ENCODE measurements around the gene RSBN1L.

The RSBN1L gene

GRCh38 chr7:77771901-77772300, 75.6 kb downstream of the RSBN1L start:
- no peaks in the 10 kb centered on the region for H3K79me2 ChIP-seq (ENCODE audit: insufficient read depth, low read length)
- H3K36me3 ChIP-seq (ENCODE audit: insufficient read depth, low read length), result peaks cover 67% of the 10 kb centered on the region

GRCh38 chr7:77778535-77778934, 82.3 kb downstream of the RSBN1L start:
- H3F3A ChIP-seq (ENCODE audit: low read depth), result no peaks in the 10 kb centered on the region
- H3K4me1 ChIP-seq (ENCODE audit: insufficient read depth, low read length, poor library complexity, severe bottlenecking), result no peaks in the 10 kb centered on the region
- H3K79me2 ChIP-seq (ENCODE audit: insufficient read depth, low read length), result no peaks in the 10 kb centered on the region
- H3K9me2 ChIP-seq (replicated peaks; ENCODE audit: low read depth, low read length), result no peaks in the 10 kb centered on the region
- no peak overlapping the region for H3K4me3 ChIP-seq (ENCODE audit: low read length, poor library complexity, severe bottlenecking)
- peaks cover 75% of the 10 kb centered on the region for H3K36me3 ChIP-seq (ENCODE audit: insufficient read depth, low read length)
- H4K20me1 ChIP-seq (ENCODE audit: insufficient read depth, low read length, poor library complexity, severe bottlenecking), result peaks cover 6% of the 10 kb centered on the region
- H3K4me2 ChIP-seq (ENCODE audit: low read depth, low read length, poor library complexity, severe bottlenecking), result no peak overlapping the region
- no peak overlapping the region for H2AFZ ChIP-seq (ENCODE audit: low read length)
- no peak overlapping the region for H3K9ac ChIP-seq (ENCODE audit: low read depth, low read length, poor library complexity, severe bottlenecking)
- H3K9me3 ChIP-seq (ENCODE audit: insufficient read depth, low read depth, low read length), result no peaks in the 10 kb centered on the region
- no peaks in the 10 kb centered on the region for H3K27me3 ChIP-seq (ENCODE audit: insufficient read depth, low read length, poor library complexity, severe bottlenecking)
- TF ChIP-seq CTCF (conservative IDR thresholded peaks at IDR 0.05; ENCODE audit: low read length) (no peak), EZH2phosphoT487 (IDR thresholded peaks at IDR 0.05; ENCODE audit: borderline replicate concordance) (no peak)

More at GRCh38 chr7:77771901-77772300, 75.6 kb downstream of the RSBN1L start:
- no peaks in the 10 kb centered on the region for H3K4me1 ChIP-seq (ENCODE audit: insufficient read depth, low read length, poor library complexity, severe bottlenecking)
- TF ChIP-seq EZH2phosphoT487 (IDR thresholded peaks at IDR 0.05; ENCODE audit: borderline replicate concordance), result no peak
- TF ChIP-seq CTCF (conservative IDR thresholded peaks at IDR 0.05; ENCODE audit: low read length), result no peak
- no peak overlapping the region for H3K4me2 ChIP-seq (ENCODE audit: low read depth, low read length, poor library complexity, severe bottlenecking)
- H3K9ac ChIP-seq (ENCODE audit: low read depth, low read length, poor library complexity, severe bottlenecking), result no peak overlapping the region
- H2AFZ ChIP-seq (ENCODE audit: low read length), result no peak overlapping the region
- no peaks in the 10 kb centered on the region for H3K9me2 ChIP-seq (replicated peaks; ENCODE audit: low read depth, low read length)
- H3K9me3 ChIP-seq (ENCODE audit: insufficient read depth, low read depth, low read length), result no peaks in the 10 kb centered on the region
- H3K4me3 ChIP-seq (ENCODE audit: low read length, poor library complexity, severe bottlenecking), result no peak overlapping the region
- no peaks in the 10 kb centered on the region for H3K27me3 ChIP-seq (ENCODE audit: insufficient read depth, low read length, poor library complexity, severe bottlenecking)
- H3F3A ChIP-seq (ENCODE audit: low read depth), result no peaks in the 10 kb centered on the region
- no peaks in the 10 kb centered on the region for H4K20me1 ChIP-seq (ENCODE audit: insufficient read depth, low read length, poor library complexity, severe bottlenecking)

- no peak overlapping the region for H3K4me2 ChIP-seq (ENCODE audit: low read depth, low read length, poor library complexity, severe bottlenecking)
- H3K36me3 ChIP-seq (ENCODE audit: insufficient read depth, low read length), result peaks cover 55% of the 10 kb centered on the region; the same call in 1 of the 2 replicates
- no peak overlapping the region for H2AFZ ChIP-seq (ENCODE audit: low read length)
Measured at GRCh38 chr7:77782383-77782782, 86.1 kb downstream of the RSBN1L start.

More at GRCh38 chr7:77782383-77782782, 86.1 kb downstream of the RSBN1L start:
- Histone ChIP-seq H3K9ac (ENCODE audit: low read depth, low read length, poor library complexity, severe bottlenecking) (no peak overlapping the region), H4K20me1 (ENCODE audit: insufficient read depth, low read length, poor library complexity, severe bottlenecking) (peaks cover 6% of the 10 kb centered on the region), H3F3A (ENCODE audit: low read depth) (no peaks in the 10 kb centered on the region), H3K27me3 (ENCODE audit: insufficient read depth, low read length, poor library complexity, severe bottlenecking) (no peaks in the 10 kb centered on the region), H3K4me3 (ENCODE audit: low read length, poor library complexity, severe bottlenecking) (no peak overlapping the region), H3K9me2 (replicated peaks; ENCODE audit: low read depth, low read length) (no peaks in the 10 kb centered on the region), H3K79me2 (ENCODE audit: insufficient read depth, low read length) (no peaks in the 10 kb centered on the region), H3K9me3 (ENCODE audit: insufficient read depth, low read depth, low read length) (no peaks in the 10 kb centered on the region), H3K4me1 (ENCODE audit: insufficient read depth, low read length, poor library complexity, severe bottlenecking) (no peaks in the 10 kb centered on the region)
- TF ChIP-seq CTCF (conservative IDR thresholded peaks at IDR 0.05; ENCODE audit: low read length), result no peak
- TF ChIP-seq EZH2phosphoT487 (IDR thresholded peaks at IDR 0.05; ENCODE audit: borderline replicate concordance), result no peak
